GM12892 (cell line): ENCODE results near the gene BSN.

Source experiments
- DNase-seq: peaks from one replicate; pipeline ENCODE4 v3.0.0; 2011; ENCODE audit not compliant: insufficient read length
- FAIRE-seq: peaks from 2 replicates; lab custom pipeline; 2011; peaks lifted over from hg19 to GRCh38; lab: Jason Lieb, UNC
- POLR2A ChIP-seq: IDR thresholded peaks from 2 replicates; pipeline ENCODE4 v1.6.1; 2011; ENCODE audit warnings: low read depth, low read length, control low read depth
- POLR2AphosphoS5 ChIP-seq: IDR thresholded peaks from 2 replicates; pipeline ENCODE4 v1.6.1; 2011; ENCODE audit warnings: low read depth, low read length, control low read depth
- TAF1 ChIP-seq: IDR thresholded peaks from 2 replicates; pipeline ENCODE4 v1.6.1; 2011; ENCODE audit warnings: low read depth, mild to moderate bottlenecking, control low read depth, low read length, borderline replicate concordance

Gene BSN

GRCh38 chr3:49609314-49609713, 55.0 kb downstream of the BSN start:
- no peak for DNase-seq
- TF ChIP-seq POLR2AphosphoS5 (no peak), TAF1 (no peak), POLR2A (no peak)
- no peak for FAIRE-seq

- no peak for TF ChIP-seq POLR2AphosphoS5
- no peak for TF ChIP-seq TAF1
- TF ChIP-seq POLR2A: no peak
- FAIRE-seq (no peak), DNase-seq (no peak)
Measured at GRCh38 chr3:49609815-49610214, 55.5 kb downstream of the BSN start.

GRCh38 chr3:49610666-49611280, 56.5 kb downstream of the BSN start:
- TF ChIP-seq POLR2A (no peak), TAF1 (no peak), POLR2AphosphoS5 (no peak)
- FAIRE-seq: no peak
- DNase-seq: no peak

GRCh38 chr3:49611291-49611690, 57.0 kb downstream of the BSN start:
- TF ChIP-seq TAF1: no peak
- TF ChIP-seq POLR2A: no peak
- no peak for TF ChIP-seq POLR2AphosphoS5
- no peak for FAIRE-seq
- no peak for DNase-seq

- TF ChIP-seq POLR2AphosphoS5: no peak
- no peak for FAIRE-seq
- DNase-seq: no peak
Measured at GRCh38 chr3:49611719-49612118, 57.4 kb downstream of the BSN start.

GRCh38 chr3:49614936-49615335, 60.7 kb downstream of the BSN start:
- no peak for FAIRE-seq
- no peak for TF ChIP-seq TAF1
- no peak for DNase-seq

- no peak for TF ChIP-seq TAF1
- no peak for TF ChIP-seq POLR2A
- no peak for FAIRE-seq
- DNase-seq: no peak
Measured at GRCh38 chr3:49616061-49616460, 61.8 kb downstream of the BSN start.

- DNase-seq: no peak
- TF ChIP-seq TAF1 (no peak), POLR2AphosphoS5 (no peak), POLR2A (no peak)
- no peak for FAIRE-seq
Measured at GRCh38 chr3:49616491-49616941, 62.2 kb downstream of the BSN start.

GRCh38 chr3:49617390-49618013, 63.2 kb downstream of the BSN start:
- TF ChIP-seq TAF1 (no peak), POLR2A (no peak), POLR2AphosphoS5 (no peak)
- FAIRE-seq: no peak
- no peak for DNase-seq

GRCh38 chr3:49618412-49618811, 64.1 kb downstream of the BSN start:
- TF ChIP-seq POLR2A (no peak), TAF1 (no peak), POLR2AphosphoS5 (no peak)
- DNase-seq (no peak), FAIRE-seq (no peak)

GRCh38 chr3:49619649-49620048, 65.4 kb downstream of the BSN start:
- TF ChIP-seq POLR2AphosphoS5: no peak
- TF ChIP-seq POLR2A: no peak
- TF ChIP-seq TAF1: no peak
- FAIRE-seq: no peak
- DNase-seq: no peak

GRCh38 chr3:49620728-49621127, 66.5 kb downstream of the BSN start:
- FAIRE-seq: no peak
- DNase-seq: no peak

More at GRCh38 chr3:49620728-49621127, 66.5 kb downstream of the BSN start:
- TF ChIP-seq POLR2AphosphoS5 (no peak), TAF1 (no peak), POLR2A (no peak)
